Astrocyte of the cerebellum (primary cell): ENCODE data around the gene SLC6A4.

Experiments
- DNase-seq: peaks from one replicate; pipeline ENCODE4 v3.0.0-alpha.2; 2011; ENCODE audit warnings: low read depth
- H3K4me3 ChIP-seq: 2 replicates; pipeline ENCODE4 v1.5.1; 2011; ENCODE audit warnings: mild to moderate bottlenecking, low read depth, low read length, moderate library complexity
- in situ Hi-C: cut with HindIII; loops from 2 replicates; pipeline ENCODE4 v1.10.0; 2017; ENCODE audit warnings: low sequenced_read_pairs
- TF ChIP-seq, protein P1 (sequence below): IDR thresholded peaks from 2 replicates; pipeline ENCODE4 v1.5.1; 2012; ENCODE audit warnings: low read length, low read depth, moderate library complexity, mild to moderate bottlenecking; ENCODE audit errors: missing control alignments

The SLC6A4 gene

DNA sequence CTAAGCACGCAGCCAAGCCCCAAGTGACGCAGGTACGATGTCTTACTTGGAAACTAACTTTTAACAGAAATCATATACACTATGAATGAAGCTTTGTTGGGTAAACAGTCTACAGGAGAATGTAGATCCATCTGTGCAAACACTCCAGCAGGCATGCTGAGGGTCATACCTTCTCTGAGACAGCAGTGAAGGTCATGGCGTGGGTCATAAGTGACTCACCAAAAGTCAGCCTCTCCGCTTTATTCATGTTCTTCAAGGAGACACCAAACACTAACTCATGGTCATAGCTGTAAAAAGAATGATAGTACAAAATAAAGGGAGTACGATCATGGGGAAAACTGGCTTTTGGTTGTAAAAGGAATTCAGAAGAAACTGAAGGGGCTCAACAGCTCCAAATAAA, 35.6 kb upstream of the SLC6A4 start:
- in situ Hi-C loops = no loop called here

DNA sequence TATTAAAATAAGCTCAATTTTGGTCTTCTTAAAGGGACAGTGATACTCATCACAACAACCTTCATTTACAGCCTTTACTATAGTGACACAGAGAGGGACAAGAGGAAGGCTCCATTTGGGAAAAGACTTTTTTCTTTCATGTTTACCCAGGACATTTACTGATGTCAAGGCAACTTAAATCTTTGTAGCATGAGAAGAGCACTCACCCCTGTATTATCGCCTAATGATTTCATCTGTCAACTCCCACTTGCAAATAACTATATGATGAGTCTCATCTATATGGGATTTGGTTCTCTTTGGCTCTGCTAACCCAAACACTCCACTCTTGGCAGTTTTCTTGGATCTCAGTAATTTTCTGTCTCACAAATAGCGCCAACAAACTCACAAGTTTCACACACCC, 32.1 kb upstream of the SLC6A4 start:
- H3K4me3 ChIP-seq = no peak overlapping the region
- in situ Hi-C loops = no loop called here
- TF ChIP-seq, protein P1, sequence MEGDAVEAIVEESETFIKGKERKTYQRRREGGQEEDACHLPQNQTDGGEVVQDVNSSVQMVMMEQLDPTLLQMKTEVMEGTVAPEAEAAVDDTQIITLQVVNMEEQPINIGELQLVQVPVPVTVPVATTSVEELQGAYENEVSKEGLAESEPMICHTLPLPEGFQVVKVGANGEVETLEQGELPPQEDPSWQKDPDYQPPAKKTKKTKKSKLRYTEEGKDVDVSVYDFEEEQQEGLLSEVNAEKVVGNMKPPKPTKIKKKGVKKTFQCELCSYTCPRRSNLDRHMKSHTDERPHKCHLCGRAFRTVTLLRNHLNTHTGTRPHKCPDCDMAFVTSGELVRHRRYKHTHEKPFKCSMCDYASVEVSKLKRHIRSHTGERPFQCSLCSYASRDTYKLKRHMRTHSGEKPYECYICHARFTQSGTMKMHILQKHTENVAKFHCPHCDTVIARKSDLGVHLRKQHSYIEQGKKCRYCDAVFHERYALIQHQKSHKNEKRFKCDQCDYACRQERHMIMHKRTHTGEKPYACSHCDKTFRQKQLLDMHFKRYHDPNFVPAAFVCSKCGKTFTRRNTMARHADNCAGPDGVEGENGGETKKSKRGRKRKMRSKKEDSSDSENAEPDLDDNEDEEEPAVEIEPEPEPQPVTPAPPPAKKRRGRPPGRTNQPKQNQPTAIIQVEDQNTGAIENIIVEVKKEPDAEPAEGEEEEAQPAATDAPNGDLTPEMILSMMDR = no peak
- no peak for DNase-seq

More for the DNA sequence above, 35.6 kb upstream of the SLC6A4 start:
- TF ChIP-seq, protein P1 = no peak
- DNase-seq = no peak
- no peak overlapping the region for H3K4me3 ChIP-seq

DNA sequence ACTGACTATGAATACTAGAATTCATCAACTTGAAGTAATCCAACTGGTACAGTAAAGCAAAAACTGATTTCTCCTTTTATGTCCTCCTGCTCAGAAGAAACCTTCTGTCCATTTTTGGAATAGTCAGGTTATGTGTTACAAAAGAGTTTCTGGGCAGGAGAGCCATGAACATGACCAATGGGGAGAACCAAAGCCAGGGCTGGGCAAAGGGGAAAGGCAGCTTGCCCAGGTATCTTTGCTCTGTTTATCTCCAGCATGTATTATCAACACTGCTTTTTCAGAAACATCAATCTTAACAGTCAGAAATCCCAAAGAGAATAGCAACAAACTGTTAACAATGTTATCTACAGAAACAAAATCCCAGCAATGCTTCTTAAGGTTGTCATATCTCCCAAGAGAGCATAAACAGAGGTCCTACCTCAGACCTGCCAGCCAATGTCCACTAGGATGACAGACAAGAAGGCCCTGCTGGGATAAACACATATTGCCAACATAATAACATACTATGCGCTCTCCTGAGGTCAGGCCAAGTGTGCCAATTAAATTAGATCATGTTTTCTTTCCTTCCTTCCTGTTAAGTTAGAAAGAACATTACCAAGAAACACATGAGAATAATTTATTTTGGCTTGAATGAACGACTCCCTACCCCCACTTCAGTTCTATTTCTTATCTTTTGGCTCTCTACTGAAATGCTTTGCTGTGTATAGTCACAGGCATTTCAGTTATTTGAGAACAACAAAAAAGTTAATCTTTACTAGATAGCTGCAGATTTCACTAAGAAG, 28.2 kb upstream of the SLC6A4 start:
- in situ Hi-C loops = no loop called here
- DNase-seq = no peak
- TF ChIP-seq, protein P1 = no peak
- H3K4me3 ChIP-seq = no peak overlapping the region

DNA sequence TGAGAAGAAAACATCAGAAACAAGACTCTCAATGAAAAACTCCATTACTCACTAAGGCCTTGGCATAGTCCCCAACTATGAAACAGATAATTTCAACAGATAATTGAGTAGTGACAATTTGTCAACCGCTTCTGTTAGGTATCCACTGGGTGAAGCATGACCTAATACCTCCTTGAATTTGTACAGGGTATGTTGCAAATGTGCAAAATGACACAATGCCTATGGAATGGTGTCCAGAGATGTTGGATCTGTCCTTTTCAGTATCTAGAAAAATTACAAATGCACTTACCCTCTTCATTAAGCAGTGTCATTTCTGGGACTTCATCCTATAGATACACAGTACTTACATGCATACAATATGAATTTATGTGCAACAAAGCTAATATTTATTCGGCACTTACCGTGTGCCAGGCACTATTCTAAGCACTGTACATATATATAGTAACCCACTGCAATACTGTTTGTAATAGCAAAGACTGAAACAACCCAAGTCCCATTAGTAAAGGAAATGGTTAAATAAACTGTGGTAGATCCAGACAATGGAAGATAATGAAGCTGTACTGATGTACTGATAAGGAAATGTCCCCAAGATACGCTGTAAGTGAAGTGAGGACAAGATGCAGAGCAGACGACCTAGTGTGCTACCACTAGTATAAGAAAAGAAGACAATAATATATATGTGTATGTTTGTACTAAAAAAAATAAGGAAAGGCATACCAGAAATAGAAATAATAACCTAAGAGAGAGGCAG, 21.4 kb upstream of the SLC6A4 start:
- TF ChIP-seq, protein P1 = no peak
- in situ Hi-C loops = no loop called here
- no peak for DNase-seq
- H3K4me3 ChIP-seq = no peak overlapping the region

DNA sequence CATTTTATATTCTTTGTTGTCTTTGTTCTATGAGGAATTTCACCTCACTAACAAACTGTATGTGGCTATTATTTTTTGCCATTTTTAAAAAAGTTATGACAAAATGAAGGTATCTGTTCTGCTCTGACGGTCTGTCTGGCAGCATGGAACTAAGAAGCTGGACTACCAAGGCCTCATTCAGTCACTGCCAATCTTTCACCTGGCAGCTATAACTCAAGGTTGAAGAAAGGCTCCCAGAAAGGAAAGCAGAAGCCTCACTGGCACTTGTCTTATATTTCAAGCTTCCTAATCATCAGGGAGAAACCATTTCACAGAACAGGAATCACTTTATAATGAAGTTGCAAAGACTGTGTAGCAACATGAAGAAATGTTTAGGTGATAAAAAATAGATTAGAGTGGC, 18.7 kb upstream of the SLC6A4 start:
- no peak for DNase-seq
- no peak overlapping the region for H3K4me3 ChIP-seq
- in situ Hi-C loops = no loop called here
- TF ChIP-seq, protein P1 = no peak

DNA sequence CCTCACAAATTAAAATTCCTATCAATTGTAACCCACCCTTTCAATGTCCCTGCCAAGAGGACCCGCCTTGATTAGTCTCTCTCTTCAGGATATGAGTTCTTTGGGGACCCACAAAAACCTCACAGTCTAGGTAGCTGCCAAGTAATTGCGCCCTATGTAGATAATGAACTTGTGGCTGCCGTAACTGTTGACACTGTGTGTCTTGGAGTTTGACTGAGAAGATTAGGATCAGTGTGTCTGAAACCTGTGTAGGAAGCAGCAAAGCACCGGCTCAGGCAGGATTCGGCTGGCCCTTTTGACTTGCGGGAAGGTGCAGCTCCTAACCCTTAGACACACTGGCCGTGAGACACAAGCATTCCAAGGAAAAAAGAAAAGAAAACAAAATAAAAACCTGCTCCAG, 17.8 kb upstream of the SLC6A4 start:
- H3K4me3 ChIP-seq = no peak overlapping the region
- DNase-seq = no peak
- TF ChIP-seq, protein P1 = no peak
- in situ Hi-C loops = no loop called here
